DOHH2 (cell line): ENCODE data around the gene JAK1.

Experiments used
- H3F3A ChIP-seq: fragments of 200-600 bp; sonication (generic), shearing (Covaris generic); 2 replicates; pipeline ENCODE4 v1.6.0; 2016; ENCODE audit warnings: antibody characterized with exemption, mild to moderate bottlenecking; ENCODE audit not compliant: control insufficient read depth, insufficient read depth
- H3K27ac ChIP-seq: fragments of 200-600 bp; sonication (generic); 2 replicates; pipeline ENCODE4 v1.5.1; 2014; ENCODE audit warnings: low read depth, mild to moderate bottlenecking, low read length, moderate library complexity
- H3K27me3 ChIP-seq: fragments of 200-600 bp; sonication (generic); 2 replicates; pipeline ENCODE4 v1.6.1; 2014; ENCODE audit warnings: mild to moderate bottlenecking, low read length, mixed read lengths; ENCODE audit not compliant: control insufficient read depth
- H3K36me3 ChIP-seq: fragments of 200-600 bp; sonication (generic); 2 replicates; pipeline ENCODE4 v1.6.1; 2014; ENCODE audit warnings: mild to moderate bottlenecking, low read length, moderate library complexity, mixed read lengths; ENCODE audit not compliant: control insufficient read depth
- H3K4me1 ChIP-seq: fragments of 200-600 bp; sonication (generic); 2 replicates; pipeline ENCODE4 v1.6.1; 2014; ENCODE audit warnings: mild to moderate bottlenecking, low read length, mixed read lengths; ENCODE audit not compliant: control insufficient read depth
- H3K4me2 ChIP-seq: fragments of 200-600 bp; sonication (generic); 2 replicates; pipeline ENCODE4 v1.6.0; 2014; ENCODE audit warnings: mild to moderate bottlenecking, low read length, moderate library complexity
- H3K4me3 ChIP-seq: fragments of 200-600 bp; sonication (generic); 2 replicates; pipeline ENCODE4 v1.5.1; 2014; ENCODE audit warnings: mild to moderate bottlenecking, low read length, mixed read lengths
- H3K79me2 ChIP-seq: fragments of 200-600 bp; sonication (generic); 2 replicates; pipeline ENCODE4 v1.6.1; 2014; ENCODE audit warnings: mild to moderate bottlenecking, low read length, mixed read lengths; ENCODE audit not compliant: control insufficient read depth
- H3K9me2 ChIP-seq: fragments of 200-600 bp; sonication (generic); replicated peaks from 2 replicates; pipeline ENCODE4 v1.6.1; 2014; ENCODE audit warnings: mild to moderate bottlenecking, low read length, mixed read lengths; ENCODE audit not compliant: control insufficient read depth
- H3K9me3 ChIP-seq: fragments of 200-600 bp; sonication (generic); 2 replicates; pipeline ENCODE4 v1.6.1; 2014; ENCODE audit warnings: antibody characterized with exemption, low read length, mixed read lengths; ENCODE audit not compliant: control insufficient read depth, insufficient read depth
- H4K20me1 ChIP-seq: fragments of 200-600 bp; sonication (generic); 2 replicates; pipeline ENCODE4 v1.6.0; 2014; ENCODE audit warnings: low read depth, mild to moderate bottlenecking, antibody characterized with exemption, low read length, moderate library complexity; ENCODE audit not compliant: control insufficient read depth, insufficient read depth
- EZH2phosphoT487 ChIP-seq: fragments of 200-600 bp; sonication (generic); IDR thresholded peaks from 2 replicates; pipeline ENCODE4 v1.6.1; 2017; ENCODE audit warnings: borderline replicate concordance, mild to moderate bottlenecking, antibody characterized with exemption, low read length, moderate library complexity, mixed read lengths
- TF ChIP-seq, protein P1 (sequence below): fragments of 200-600 bp; sonication (generic); IDR thresholded peaks from one replicate; pipeline ENCODE4 v1.5.1; 2014; ENCODE audit warnings: antibody characterized with exemption, mild to moderate bottlenecking, low read depth, low read length; ENCODE audit not compliant: poor library complexity, severe bottlenecking

Gene JAK1

DNA sequence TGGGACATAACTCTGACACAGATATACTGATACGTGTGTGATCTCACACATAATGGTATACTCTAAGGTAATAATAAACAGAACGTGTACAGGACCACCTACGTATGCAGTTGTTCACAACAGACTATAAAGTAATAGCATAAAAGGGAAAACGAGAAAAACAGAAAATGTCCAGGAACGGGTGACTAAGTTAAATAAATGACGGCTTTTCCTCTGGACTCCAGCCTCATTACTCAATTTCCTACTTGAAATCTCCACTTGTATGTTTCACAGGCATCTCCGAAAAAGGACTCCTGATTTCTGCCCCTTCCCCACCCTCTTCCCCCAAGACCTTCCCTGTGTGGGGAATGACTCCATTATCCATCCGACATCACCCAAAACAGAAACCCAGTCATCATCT is 95.1 kb downstream of the JAK1 start:
- H4K20me1 ChIP-seq: no peaks in the 10 kb centered on the region
- no peaks in the 10 kb centered on the region for H3K9me3 ChIP-seq
- H3K36me3 ChIP-seq: peaks cover 57% of the 10 kb centered on the region
- H3K4me3 ChIP-seq: no peak overlapping the region
- no peak overlapping the region for H3K4me2 ChIP-seq
- H3K4me1 ChIP-seq: no peaks in the 10 kb centered on the region
- TF ChIP-seq, protein P1, sequence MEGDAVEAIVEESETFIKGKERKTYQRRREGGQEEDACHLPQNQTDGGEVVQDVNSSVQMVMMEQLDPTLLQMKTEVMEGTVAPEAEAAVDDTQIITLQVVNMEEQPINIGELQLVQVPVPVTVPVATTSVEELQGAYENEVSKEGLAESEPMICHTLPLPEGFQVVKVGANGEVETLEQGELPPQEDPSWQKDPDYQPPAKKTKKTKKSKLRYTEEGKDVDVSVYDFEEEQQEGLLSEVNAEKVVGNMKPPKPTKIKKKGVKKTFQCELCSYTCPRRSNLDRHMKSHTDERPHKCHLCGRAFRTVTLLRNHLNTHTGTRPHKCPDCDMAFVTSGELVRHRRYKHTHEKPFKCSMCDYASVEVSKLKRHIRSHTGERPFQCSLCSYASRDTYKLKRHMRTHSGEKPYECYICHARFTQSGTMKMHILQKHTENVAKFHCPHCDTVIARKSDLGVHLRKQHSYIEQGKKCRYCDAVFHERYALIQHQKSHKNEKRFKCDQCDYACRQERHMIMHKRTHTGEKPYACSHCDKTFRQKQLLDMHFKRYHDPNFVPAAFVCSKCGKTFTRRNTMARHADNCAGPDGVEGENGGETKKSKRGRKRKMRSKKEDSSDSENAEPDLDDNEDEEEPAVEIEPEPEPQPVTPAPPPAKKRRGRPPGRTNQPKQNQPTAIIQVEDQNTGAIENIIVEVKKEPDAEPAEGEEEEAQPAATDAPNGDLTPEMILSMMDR: no peak
- TF ChIP-seq EZH2phosphoT487: no peak
- H3K27me3 ChIP-seq: no peaks in the 10 kb centered on the region
- no peaks in the 10 kb centered on the region for H3K9me2 ChIP-seq
- H3K27ac ChIP-seq: no peak overlapping the region
- no peaks in the 10 kb centered on the region for H3K79me2 ChIP-seq
- H3F3A ChIP-seq: no peaks in the 10 kb centered on the region

DNA sequence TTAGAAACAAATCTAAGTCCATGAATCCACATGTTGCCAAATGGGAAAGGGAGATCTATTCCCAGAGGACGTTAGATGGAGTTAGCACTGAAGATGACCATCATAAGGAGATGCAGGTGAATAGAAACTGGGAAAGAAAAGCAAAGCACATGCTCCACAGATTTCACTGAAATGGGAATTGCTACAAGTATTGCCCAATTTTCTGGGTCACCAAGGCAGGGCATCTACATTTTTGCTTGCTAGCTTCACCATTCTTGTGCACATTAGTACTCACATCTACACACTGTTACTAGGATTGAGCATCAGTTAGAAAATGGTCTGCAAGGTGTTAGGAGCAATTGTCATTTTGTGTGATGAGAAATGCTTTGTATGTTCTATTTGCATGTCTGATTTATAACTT is 99.1 kb downstream of the JAK1 start:
- Histone ChIP-seq H3K4me3 (no peak overlapping the region), H3K27me3 (no peaks in the 10 kb centered on the region), H3K79me2 (no peaks in the 10 kb centered on the region), H3F3A (peaks cover 12% of the 10 kb centered on the region), H3K4me2 (no peak overlapping the region), H3K9me2 (no peaks in the 10 kb centered on the region), H3K27ac (no peak overlapping the region), H3K36me3 (peaks cover 56% of the 10 kb centered on the region), H3K4me1 (peaks cover 34% of the 10 kb centered on the region), H4K20me1 (0 out of 2 replicates have a peak, but pooled peaks cover 4% of the 10 kb centered on the region), H3K9me3 (no peaks in the 10 kb centered on the region)
- TF ChIP-seq, protein P1: no peak
- no peak for TF ChIP-seq EZH2phosphoT487

DNA sequence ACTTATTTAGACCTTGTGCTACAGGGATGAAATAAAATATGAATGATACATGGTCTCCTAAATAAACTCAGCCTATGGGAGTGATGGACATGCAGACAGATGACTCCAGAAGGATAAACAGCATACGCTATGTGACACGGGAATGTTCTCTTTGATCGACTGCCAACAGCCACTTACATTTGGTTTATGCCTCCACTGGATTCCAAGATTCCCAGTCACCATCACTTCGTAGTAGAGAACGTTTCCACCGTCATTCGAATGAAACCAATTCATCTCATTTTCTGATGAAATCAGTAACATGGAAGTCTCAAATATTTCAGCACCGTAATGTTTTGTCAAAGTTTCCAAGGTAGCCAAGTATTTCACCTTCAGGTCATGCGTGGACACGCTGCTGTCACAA is 99.7 kb downstream of the JAK1 start:
- peaks cover 12% of the 10 kb centered on the region for H3F3A ChIP-seq
- H3K4me3 ChIP-seq: no peak overlapping the region
- H4K20me1 ChIP-seq: 0 out of 2 replicates have a peak, but pooled peaks cover 5% of the 10 kb centered on the region
- peaks cover 57% of the 10 kb centered on the region for H3K36me3 ChIP-seq
- H3K79me2 ChIP-seq: no peaks in the 10 kb centered on the region
- H3K4me2 ChIP-seq: no peak overlapping the region
- H3K4me1 ChIP-seq: peaks cover 40% of the 10 kb centered on the region
- no peak for TF ChIP-seq EZH2phosphoT487
- TF ChIP-seq, protein P1: no peak
- H3K9me2 ChIP-seq: no peaks in the 10 kb centered on the region
- H3K9me3 ChIP-seq: no peaks in the 10 kb centered on the region
- H3K27ac ChIP-seq: no peak overlapping the region
- no peaks in the 10 kb centered on the region for H3K27me3 ChIP-seq
